CD4-positive, alpha-beta T cell treated with Interleukin-1 beta for 1 hour (primary cell): ENCODE measurements around the gene KIF3C.
"Not testable (repeated sequence)": the region's sequence is repeated elsewhere in the genome, so short reads cannot be mapped to it uniquely, and the experiment has no call there.

Experiments used
- DNase-seq, 2 donors: peaks; one replicate each; pipeline ENCODE4 v3.0.0-alpha.2; 2020 to 2022

The KIF3C gene

DNA sequence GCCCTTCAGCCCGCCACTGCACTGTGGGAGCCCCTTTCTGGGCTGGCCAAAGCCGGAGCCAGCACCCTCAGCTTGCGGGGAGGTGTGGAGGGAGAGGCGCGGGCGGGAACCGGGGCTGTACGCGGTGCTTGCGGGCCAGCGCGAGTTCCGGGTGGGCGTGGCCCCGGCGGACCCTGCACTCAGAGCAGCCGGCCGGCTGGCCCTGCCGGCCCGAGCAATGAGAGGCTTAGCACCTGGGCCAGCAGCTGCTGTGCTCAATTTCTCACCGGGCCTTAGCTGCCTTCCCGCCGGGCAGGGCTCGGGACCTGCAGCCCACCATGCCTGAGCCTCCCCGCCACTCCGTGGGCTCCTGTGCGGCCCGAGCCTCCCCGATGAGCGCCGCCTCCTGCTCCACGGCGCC is 66.9 kb downstream of the KIF3C start:
- DNase-seq: not testable (repeated sequence)

DNA sequence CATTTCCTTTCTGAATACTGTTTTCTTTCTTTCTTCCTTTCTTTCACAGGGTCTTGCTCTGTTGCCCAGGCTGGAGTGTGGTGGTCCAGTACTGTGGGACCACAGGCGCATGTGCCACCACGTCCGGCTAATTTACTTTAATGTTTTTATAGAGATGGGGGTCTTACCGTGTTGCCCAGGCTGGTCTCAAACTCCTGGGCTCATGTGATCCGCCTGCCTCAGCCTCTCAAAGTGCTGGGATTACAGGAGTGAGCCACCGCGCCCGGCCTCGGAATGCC is 68.7 kb downstream of the KIF3C start:
- DNase-seq: not testable (repeated sequence)

DNA sequence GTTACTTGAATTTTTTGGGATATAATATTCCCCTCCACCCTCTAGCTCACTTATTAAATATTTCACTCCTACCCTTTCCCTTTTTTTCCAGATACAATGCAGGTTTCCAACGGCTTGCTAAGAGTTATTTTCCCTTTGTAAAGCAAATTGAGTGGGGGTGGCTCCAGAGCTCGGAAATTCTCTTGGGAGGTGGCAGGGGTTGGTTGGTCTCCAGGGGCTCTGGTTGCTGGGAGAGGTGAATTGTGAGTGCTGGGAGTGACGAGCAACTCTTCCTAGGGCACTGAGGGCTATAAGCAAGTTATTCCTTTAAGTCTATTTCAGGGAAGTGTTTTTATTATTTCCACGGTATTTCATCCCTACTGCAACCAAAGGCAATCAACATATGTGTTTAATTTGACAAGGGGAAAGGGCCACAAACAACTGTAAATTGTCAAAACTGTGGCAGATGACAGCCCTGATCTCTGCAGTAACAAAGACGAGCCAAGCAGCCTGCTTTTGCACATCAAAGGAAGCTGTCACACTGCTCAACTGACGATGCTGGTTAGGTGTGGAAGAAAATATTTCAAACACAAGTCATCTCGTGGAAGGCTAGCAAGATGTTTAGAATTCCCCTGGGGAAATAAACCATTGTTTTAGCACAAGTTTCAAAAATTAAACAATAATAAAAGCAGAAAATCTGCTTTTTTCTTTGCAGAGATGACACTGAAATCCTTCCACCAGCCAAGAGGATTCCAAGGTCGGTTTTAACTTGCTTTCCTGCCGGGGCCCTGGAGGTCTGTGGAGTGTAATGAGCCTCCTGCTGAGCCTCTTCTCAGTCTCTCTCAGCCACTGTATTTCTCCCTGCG is 69.2 kb downstream of the KIF3C start:
- DNase-seq: no peak

GRCh38 chr2:25909574-25909973 is 72.7 kb downstream of the KIF3C start:
- not testable (repeated sequence) for DNase-seq

DNA sequence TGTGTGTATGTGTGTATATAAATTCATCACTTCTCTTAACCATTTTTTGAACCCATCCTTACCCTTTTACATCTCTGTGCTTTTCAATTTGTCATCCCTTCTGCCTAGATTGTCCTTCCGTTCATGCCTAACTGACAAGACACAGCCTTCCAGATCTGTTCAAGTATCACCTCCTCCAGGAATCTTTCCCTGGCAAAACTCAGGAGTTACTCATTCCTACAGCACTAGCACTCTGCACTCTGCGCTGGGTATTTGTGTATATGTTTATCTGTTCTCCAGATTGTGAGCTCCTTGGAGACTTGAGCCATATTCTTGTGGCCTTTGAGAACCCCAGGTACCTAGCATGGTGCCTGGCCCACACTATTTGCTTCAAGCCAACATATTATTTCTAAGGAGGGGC is 77.2 kb downstream of the KIF3C start:
- DNase-seq: no peak

DNA sequence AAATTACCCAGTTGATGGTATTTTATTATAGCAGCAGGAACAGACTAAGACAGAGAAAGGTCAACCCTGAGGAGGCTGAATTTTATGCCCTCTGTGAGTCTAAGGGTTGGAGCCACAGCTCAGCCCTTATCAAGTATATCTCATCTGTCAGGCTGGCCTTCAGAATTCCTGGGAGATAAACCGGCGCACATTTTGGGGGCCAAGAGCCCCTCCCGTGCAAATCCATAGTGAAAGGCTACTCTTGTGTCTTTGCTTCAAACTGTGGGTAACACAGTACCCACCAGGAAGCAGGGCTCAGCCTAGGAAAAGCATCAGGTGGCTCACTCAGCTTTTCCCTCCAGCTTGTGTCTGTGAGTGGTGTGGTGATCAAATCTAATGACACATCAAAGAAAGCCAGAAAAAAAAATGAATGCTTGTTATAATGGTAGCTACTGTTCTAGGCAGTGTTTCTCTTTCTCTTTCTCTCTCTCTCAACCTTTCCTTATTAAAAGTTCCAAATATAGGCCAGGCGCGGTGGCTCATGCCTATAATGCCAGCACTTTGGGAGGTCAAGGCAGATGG is 79.0 kb downstream of the KIF3C start:
- no peak for DNase-seq

GRCh38 chr2:25899404-25899970 is 82.8 kb downstream of the KIF3C start:
- no peak for DNase-seq

GRCh38 chr2:25897506-25897905 is 84.8 kb downstream of the KIF3C start:
- DNase-seq: no peak

DNA sequence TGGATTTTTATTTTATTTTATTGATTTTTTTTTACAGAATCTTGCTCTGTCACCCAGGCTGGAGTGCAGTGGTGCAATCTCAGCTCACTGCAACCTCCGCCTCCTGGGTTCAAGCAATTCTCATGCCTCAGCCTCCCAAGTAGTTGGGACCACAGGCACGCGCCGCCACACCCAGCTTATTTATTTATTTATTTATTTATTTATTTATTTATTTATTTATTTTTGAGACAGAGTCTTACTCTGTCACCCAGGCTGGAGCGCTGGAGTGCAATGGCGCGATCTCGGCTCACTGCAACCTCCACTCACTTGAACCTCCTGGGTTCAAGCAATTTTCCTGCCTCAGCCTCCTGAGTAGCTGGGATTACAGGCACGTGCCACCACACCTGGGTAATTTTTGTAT is 86.0 kb downstream of the KIF3C start:
- DNase-seq: not testable (repeated sequence)

DNA sequence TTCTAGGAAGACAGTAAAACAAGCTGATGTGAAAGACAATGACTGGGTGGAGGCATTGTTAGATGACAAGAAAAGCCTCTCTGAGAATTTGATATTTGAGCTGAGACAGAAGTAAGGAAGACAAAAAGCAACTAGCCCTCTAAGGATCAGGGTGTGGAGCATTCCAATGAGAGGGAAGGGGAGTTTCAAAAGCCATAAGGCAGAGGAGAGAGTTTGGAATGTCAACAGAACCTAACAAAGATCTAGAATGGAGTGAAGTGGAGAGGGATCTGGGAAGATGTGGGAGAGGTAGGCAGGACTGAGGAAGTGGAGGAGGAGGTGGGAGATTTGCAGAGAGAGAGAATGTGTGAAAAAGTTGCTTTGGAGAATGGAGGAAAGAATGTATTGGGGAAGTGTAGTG is 86.7 kb downstream of the KIF3C start:
- DNase-seq: no peak

- no peak for DNase-seq
These were observed 87.3 kb downstream of the KIF3C start for GRCh38 chr2:25895018-25895417.

GRCh38 chr2:25894135-25894830 is 88.0 kb downstream of the KIF3C start:
- DNase-seq: no peak

DNA sequence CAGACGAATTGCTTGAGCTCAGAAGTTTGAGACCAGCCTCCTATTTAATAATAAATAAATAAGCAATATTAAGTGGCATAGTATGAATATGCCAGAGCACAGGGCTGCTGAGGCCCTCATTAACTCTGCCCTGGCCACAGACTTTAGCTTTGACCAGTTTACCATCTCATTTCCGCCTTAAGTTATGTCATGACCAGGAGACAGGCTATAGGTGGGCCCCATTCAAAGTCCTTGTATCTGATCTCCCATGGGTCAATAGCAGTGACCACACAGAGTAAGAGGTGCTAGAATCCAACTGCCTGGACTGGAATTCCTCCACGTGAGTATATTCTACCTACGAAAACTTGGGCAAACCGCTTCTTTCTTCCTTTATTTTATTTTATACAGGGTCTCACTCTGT is 90.6 kb downstream of the KIF3C start:
- DNase-seq: no peak

GRCh38 chr2:25887624-25888242 is 94.6 kb downstream of the KIF3C start:
- no peak for DNase-seq

DNA sequence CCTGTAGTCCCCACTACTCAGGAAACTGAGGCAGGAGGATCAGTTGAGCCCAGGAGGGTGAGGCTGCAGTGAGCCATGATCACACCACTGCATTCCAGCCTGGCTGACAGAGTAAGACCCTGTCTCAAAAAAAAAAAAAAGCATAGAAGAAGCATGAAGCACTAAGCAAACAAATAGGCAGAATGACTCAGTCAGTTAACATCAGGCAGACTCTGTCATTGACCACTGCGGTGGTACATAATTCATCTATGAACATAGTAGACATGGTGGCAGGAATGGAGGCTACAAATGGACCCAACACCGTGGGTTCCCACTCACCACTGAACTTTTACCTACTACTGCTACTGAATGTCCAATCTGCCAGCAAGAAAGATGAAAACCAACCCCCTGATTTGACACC is 96.4 kb downstream of the KIF3C start:
- no peak for DNase-seq

DNA sequence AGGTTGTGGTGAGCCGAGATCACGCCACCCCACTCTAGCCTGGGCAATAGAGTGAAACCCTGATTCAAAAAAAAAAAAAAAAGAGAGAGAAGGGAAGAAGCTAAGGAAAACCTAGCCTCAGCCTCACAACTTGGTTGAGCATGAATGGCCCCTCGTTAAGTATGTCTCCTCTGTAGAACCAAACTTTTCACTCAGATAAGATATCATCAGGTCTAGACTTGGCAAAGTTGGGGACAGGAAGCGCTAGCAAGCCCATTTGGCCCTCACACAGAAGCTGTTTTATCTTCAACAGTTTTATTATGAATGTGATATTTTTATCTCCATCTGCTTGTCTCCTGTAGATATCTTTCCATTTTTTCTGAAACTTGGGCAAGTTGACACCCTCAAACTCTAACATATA is 100.5 kb downstream of the KIF3C start:
- DNase-seq: no peak

- DNase-seq: no peak
These were observed 103.1 kb downstream of the KIF3C start for GRCh38 chr2:25879133-25879730.

GRCh38 chr2:25878361-25879132 is 103.8 kb downstream of the KIF3C start, which contains the start of gene ASXL2:
TSS of gene ASXL2 (minus strand) at chr2:25878487. CDS start at chr2:25878222, 265 bp downstream.
- DNase-seq: peak; percentile 98

- DNase-seq: peak; percentile 59 to 71
These were observed 104.6 kb downstream of the KIF3C start for GRCh38 chr2:25877431-25878360.
